GM18519 (cell line): ENCODE data around the gene RPL22.

ENCODE experiments used
- ATAC-seq: cut with Tn5 transposase; IDR thresholded peaks from one replicate; pipeline ENCODE4 v1.9.1; 2021; ENCODE audit warnings: mild to moderate bottlenecking, moderate library complexity; ENCODE audit not compliant: unreplicated experiment, low FRiP score

RPL22 gene

DNA sequence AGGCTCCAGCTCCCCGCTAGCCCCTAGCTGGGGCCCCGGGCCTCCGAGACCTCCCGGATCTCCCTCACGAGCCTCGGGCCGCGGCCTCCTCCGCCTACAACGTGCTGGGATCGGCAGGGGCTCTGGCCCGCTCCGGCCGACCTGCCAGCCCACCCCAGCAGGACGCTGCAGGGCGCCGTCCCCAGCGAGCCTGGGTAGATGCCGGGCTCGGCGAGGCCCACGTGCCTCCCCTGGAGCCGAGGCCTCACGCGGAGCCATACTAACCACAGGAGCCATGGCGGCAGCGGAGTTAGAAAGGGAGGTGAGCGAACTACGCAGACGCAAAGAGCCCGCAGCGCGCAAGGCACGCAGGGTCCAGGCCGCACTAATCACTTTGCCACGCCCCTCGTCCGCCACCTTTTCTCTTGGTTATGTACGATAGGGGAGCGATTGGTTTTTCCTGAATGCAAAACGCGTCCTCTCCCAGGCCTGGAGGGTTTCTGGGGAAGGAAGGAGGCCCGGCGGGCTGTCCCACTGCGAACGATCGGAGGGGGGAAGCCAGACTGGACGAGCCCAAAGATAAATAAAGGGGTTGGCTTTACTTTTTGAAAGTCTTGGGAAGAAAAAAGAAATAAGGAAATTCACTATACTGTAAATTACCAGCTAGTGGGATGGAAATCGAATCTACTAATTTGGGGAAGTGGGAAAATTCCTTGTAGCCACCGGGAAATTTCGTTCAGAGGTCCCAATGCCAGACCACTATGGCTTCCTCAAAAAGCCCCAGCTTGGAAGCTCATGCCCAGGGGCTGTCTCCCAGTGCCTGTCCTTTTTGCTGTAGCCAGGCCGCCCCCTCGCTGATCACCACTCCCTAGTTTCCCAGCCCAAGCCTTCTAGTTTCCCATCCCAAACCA is at the start of gene RPL22:
Gene RPL22, minus strand, starts transcription at position 298 of the 890 bp plus-strand sequence. Its CDS starts 22 bp downstream, at position 276.
- ATAC-seq: peak; percentile 92

DNA sequence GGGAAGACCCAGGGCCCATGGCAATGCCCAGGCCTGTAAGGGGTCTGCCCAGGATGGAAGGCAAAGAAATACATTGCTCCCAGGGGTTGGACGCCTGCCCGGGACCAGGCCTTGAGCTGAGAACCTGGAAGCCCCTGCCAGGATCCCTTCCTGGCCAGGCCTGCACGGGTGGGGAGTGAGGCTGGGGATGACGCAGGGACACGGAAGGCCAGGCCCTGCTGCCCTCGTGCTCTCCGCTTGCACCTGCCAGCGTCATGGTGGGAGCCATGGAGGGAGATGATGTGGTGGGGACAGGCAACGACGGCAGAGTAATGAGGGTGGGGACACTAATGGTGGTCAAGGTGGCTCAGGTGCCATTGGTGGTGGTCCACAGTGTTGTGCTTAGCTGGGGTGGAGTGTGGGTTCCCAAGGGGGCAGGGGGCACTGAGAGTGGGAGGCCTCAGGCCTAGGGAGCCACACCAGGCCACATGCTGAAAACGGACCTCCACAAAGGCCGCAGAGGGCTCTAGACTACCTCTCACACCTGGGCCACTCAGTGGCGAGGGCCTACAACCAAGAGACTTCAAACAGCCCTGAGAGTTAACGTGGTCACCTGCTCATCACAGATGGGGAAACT is 48.9 kb upstream of the RPL22 start:
- ATAC-seq: no peak

DNA sequence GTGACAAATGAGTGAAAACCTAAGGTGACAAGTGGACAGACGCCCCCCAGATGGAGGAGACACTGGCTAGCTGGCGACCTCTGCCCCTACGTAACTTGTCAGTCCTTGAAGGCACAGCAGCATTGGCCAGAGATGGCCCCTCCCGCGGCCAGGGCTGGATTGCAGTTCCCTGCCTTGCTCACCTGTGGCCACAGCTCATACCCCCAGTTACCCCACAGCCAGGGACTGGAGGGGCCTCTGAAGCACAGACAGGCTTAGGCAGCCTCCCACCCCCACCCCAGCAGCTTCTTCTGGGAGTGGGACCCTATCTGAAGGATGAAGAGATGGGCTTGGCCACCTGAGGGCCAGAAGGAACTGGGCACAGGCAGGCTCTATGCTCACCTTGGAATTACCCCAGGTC is 48.3 kb upstream of the RPL22 start:
- no peak for ATAC-seq

DNA sequence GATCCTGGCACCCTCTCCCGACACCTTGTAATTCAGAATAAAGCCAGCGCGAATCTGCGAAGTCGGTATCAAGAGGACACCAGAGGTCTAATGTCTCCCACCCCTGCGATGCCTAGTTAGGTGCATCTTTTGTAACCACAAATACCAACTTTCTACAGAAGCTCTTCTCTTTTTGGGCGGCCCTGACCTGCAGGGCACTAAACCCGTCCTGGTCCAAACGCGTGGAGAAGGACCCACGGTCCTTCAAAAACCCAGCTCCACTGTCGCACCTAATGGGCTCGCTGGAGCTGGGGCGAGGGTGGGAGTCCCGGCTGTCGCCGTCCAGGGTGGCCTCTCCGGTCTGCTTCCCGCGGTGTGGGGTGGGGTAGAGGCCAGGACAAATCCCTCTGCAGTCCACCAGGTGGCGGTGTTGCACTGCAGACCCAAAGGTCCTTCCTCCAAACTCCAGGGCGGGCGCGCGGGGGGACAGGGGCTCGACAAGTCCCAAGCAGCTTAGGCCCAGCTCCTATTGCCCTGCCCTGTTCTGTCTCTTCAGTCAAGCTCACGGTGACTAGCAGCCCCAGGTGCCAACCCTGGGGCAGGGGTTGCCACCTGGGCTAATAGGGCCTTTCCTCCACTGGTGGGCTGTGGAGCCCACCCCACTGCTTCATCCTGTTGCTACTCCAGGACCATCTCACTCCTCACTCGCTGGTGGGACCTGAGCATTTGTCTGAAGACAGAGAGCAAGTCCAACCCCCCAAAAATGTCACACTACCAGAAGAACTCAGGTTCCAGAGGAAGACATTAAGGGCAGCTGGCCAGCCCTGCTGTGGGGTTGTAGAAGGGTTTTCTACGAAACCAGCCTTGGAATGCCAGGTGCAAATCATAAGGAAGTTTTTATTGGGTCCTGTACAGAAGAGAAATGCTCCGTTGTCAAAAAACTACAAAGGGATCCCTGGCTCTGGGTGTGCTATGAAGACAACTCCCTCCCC is 47.4 kb upstream of the RPL22 start:
- no peak for ATAC-seq

DNA sequence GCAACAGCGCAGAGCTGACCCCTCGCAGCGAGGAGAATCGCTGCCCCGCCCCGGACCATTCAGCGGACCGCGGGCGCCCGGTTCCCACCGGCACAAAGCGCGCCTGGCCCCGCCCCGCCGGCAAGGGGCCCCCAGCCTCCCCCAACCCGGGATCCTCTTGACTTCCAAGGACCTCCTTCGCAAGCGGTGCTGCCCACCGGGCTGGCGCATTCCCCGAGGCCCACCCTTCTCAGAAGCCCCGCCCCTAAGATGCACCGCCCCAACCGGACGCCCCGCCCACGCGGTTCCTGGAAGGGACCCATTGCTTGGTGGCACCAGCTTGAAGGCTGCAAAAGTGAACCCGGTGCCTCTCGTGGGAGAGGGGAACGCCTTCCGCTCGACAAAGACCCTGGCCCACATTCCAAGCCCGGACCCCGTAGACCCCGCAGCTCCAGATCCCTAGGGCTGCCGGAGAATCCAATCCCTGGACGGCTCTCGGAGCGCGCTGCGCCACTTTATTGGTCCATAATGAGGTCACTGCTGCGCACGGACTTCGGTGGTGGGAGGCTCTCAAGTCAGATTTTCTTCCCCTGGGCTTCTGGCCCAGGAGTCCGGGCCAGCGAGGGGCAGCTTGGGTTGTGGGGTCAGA is 46.6 kb upstream of the RPL22 start:
- no peak for ATAC-seq

DNA sequence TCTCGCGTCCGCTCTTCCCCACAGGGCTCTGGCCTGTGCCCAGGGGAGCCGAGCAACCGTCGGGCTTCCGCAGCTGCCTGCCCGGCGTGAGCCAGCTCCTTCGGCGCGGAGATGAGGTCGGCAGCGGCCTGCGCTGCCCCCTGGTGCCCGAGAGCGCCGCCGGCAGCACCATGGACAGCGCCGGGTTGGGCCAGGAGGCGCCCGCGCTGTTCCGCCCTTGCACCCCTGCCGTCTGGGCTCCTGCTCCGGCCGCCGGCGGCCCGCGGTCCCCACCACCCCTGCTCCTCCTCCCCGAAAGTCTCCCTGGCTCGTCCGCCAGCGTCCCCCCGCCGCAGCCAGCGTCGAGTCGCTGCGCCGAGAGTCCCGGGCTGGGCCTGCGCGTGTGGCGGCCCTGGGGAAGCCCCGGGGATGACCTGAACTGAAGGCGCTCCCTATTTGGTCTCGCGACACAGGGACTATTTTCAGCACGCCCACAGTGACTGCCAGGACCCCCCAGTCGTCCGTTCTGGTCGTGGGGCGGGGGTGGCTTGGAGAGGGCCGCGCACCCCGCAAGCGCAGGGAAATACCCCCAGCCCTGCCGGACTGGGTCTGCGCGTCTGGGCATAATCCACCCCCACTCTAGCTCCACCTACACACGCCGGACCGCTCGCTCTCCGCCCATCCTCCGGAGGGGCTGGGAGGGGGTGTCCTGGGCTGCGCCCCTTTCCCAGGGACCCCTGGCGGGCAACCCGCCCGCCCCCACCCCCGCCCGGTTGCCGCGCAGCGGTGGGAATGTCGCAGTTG is 45.9 kb upstream of the RPL22 start:
- peak; percentile 47 for ATAC-seq

DNA sequence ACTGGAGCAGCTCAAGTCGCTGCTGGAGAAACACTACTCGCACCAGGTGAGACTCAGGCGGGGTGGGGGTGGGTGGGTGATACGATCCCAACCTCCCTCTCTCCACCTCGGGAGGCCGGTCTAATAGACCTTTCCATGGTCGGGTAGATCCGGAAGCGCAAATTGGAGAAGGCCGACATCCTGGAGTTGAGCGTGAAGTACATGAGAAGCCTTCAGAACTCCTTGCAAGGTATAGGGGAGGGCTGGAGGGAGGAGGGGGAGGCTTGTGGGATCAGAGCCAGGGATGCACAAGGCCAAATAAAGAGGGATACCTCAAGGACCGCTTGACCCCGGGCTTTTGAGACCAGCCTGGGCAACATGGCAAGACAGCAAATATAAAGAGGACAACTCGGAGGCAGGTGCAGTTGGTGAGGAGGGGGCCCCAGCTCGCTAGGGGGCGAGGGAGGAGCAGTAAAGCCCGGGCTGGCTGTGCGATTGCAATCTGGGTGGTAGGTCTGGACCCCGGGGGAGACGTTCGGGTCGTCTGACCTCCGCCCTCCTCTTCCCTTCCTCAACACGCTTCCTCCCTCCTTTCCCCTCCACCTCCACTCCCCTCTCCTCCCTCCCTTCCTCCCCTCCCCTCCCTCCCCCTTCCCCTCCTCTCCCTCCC is 45.1 kb upstream of the RPL22 start:
- ATAC-seq: no peak

DNA sequence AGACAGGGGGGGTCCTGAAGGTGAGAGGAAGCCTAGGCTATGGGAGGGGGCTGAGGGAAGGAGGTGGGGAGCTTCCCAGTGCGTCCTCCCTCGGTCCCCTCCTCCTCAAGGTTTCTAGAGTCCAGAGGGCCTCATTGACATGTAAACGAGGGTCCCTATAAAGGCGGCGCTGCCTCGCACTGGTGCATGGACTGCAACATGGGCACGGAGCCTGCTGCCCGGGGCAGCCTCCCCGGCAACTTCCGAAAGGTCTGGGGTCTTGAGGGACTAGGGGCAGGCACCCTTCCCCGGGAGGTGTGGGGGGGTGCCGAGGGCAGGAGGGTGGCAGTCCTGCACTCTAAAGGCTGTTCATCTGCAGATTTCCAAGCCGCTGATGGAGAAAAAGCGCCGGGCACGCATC is 44.6 kb upstream of the RPL22 start, which contains the start of gene HES3:
Gene HES3, plus strand, starts transcription at position 187 of the 400 bp plus-strand sequence. Its CDS starts 187 bp downstream, at position 374.
- no peak for ATAC-seq

DNA sequence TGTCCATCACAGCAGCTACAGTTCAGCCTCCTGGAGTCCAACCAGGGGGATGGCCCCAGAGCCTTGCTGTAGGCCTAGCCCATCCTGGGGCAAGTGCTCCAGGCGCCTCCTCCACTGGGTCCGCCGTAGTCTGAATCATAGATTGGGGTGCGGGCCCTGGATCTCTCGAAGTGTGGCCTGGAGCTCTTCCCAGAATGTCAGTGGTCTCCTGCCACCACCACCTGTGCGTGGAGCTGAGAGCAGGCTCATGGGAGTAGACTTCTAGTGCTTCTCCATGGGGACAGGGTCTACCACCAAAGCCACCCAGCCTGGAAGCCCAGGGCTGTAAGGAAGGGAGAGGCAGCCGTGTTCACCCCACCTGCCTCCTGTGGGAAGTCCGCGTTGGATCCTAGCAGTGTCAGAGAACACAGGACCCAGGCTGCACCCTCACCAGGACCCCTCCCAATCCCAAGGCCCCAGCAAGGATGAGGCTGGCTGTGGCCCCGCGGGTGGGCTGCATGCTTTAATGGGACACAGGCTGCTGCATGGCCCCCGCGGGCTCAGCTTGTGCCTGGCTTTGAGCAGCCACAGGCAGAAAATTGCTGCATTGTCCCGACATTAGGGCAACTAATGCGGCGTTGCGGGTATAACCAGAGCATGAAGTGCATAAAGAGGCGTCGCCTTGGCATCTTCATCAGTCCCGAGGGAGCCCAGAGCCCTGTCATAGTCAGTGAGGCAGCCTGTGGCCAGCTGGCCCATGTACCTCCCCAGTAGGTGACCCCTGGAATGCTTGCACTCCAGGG is 43.8 kb upstream of the RPL22 start:
- ATAC-seq: no peak

DNA sequence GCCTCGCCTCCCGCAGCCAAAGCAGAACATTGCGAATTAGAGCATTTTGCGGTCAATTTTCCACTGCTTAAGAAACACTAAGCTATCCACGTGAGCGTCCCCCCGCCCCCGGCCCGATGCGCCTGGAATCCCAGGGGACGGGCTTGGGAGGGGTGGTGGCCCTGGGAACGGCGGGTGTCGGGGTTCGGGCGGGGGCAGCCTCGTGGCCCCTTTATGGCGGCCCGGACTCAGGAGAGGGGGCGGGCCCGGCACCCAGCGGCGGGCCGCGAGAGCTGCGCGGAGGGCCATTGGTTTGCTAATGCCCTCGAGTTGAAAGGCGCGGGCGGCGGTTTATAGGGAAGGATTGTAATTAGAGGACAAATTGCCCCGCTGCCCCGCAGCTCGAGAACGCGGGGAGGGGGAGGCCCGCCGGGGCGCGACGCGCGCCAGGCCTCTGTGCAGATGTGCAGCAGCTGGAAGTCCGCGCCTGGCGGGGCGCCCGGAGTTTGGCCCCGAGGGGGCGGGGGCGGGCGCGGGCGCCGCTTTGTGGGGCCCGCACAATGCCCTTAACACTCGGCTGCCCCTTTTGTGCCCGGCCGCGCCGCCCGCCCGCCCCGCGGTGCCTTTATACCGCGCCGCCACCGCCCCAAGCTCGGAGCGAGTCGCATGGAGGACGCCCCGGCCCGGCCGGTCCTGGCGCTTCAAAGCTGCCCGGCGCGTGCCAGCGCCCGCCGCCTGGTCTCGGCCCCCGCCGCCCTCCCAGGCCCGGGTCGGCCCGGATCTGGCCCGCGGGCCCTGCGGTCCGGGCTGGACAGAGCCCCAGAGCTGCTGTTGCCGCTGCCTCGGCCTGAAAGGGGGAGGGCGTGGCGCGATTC is 42.7 kb upstream of the RPL22 start:
- ATAC-seq: no peak

DNA sequence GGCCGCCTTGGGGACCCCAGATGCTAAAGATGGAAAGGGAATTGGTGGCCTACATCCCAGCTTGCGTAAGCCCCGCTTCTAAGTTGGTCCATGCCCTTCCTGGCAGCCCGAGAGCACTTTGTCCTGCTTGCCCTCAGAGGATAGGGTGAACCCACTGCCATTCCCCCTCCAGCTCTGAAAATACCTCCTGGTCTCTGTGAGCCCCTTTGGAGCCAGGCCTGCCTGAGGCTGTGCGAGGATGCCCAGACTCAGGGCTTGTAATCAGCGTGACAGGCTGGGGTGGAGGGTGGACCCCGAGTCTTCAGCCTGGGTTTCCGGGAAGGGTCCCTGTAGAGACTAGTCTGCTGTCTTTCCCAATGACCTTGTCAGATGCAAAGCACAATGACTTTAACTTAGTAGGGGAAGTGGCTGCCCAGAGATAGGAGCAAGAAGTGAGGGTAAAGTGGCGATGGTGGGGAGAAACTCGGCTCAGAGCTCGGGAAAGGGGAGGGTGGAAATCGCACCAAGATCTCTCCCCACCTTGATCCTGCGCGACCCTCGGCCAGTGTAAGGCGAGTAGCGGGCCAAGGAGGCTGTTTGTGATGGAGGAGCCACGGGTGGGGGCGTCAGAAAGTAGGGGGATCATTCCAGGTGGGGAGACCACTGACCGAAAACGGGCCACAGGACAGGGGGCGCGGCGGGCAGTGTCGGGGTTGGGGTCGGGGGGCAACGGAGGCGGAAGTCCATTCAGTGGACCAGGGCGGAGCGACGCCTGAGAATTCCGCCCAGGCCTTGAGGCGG is 41.9 kb upstream of the RPL22 start:
- no peak for ATAC-seq

DNA sequence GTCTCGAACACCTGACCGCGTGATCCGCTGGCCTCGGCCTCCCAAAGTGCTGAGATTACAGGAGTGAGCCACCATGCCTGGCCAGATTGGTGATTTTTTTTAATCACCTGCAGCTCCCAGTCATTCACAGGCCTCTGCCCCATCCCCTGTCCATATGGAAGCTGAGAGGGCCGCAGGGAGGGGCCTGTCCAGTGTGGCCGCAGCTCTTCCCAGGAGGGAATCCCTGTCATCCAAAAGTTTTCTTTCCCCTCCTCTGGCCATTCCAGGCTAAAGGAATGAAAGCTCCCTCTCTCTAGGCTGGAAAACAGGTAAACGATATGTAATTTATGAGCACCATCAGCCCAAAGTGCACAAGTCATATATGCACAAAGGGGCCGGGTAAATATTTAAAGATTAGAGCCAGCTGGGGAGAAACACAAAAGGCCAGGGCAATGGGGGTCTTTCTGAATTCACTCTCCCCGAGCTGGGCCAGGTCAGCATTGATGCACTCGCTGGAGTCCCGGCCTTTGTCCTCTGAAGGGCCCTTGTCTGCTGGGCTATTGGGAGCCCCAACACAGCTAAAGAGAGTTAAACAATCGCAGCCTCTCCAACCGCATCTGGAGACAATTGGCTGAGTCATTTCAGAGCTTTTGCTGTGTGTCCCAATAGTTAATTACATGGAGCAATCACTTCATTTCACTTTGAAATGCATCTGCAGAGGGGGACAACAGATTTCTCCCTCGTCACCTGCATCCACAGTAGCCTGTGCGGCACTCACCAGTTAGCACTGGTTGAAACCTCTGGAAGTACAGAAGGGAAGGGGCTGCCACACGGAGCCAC is 40.8 kb upstream of the RPL22 start:
- no peak for ATAC-seq

DNA sequence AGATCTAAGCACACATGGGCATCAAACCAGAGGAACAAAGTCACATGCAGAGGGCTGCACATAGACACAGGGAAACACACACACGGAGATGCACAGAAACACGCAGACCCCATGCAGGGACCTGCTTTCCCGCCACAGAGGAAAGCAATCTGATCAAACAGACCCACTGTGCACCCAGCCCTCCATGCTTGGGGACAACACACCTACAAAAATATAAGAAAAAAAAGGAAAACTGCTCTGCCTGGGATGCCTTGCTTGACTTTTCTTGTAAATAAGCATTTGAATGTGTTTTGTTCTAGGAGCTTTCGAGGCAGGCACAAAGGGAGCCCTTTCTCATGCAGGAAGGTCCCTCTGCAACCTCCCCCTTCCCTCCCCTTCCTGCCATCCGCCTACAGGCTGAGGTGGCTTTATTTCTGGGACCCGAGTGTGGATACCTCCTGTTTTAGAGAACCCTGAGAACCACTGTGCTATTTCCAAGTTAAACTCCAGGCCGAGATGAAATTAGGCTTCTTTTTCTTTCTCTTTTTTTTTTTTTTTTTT is 39.9 kb upstream of the RPL22 start:
- no peak for ATAC-seq

DNA sequence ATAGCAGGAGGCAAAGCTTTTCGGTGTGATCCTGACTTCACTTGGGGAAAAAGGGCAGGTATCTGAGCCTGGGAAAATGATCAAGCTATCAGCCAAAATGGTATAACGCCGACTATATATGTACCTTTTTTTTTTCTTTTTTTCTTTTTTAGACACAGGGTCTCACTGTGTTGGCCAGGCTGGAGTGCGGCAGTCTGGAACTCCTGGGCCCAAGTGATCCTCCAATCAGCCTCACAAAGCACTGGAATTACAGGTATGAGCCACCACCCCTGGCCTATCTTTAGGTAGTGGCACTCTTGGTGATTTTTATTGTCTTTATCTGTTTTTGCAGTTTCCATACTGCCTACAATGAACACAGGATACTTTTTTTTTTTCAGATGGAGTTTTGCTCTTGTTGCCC is 37.7 kb upstream of the RPL22 start:
- ATAC-seq: no peak

DNA sequence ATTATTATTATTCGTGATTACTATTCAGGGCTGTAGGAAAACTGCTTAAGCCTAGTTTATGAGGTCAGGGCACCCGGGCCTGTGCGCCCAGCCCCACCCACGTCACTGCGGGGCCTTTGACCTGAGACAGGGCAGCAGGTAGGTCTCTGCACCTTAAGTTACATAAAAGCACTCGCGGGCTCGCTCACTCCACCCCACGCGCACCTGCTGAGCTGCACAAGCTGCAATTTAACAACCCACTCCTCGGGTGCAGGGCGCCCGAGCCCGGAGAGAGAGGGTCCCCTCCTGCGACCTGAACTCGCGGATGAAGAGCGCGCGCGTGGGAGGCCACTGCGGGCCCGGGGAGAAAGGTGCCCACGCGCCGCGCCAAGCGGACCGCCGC is 35.9 kb upstream of the RPL22 start:
- ATAC-seq: no peak
